ENCODE data around the gene BOD1L1. TPM values are rescaled to one million over a fixed set of nuclear protein-coding genes. Genes with fewer than 3 reads are reported as not detected.

The BOD1L1 gene
- total and polyA plus RNA-seq, 2 experiments from 2014 or later, result 18.2 to 43.2 TPM

DNA sequence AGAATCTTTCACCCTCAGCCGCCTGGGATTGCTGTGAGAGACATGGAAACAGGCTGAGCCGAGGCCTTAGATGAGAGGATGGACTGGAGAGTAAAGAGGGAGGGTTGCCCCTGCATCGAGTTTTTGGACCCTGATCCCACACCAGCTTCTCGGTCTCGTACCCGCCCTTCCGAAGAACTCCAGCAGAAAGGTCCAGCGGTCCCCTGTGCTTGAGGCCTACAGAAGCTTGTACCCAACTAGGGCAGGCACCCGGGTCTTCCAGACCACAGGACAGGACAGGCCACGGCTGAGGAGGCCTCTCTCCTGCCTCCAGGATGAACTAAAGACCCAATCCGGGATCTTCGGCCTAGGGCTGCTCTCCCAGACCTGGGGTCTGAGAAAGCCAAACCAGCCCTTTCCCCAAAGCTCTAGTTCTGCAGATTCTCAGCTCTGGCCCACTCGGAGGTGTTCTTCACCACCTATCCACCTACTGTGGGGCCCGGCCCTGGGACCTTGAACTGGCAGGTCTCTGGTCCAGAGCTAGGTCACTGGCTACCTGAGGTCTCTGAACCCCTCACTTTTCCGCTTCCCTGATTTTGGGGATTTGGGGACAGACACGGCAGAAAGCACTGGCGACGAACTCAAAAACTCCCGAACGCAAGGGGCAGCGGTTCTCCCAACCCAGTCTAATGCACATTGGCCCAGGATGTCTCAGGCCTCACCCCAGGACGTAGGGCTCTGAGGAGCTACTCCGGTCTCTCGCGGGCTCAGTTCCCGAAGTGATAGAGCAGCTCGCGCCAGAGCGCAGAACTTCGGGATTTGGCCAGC lies 84.3 kb downstream of the BOD1L1 start:
- no peak overlapping the region for H3K27ac Mint-ChIP-seq
- peak overlapping the region; percentile 81 for H3K4me2 ChIP-seq
- H3K27me3 Mint-ChIP-seq (ENCODE audit: insufficient read depth, low read depth, poor library complexity), result peaks cover 84% of the 10 kb centered on the region

DNA sequence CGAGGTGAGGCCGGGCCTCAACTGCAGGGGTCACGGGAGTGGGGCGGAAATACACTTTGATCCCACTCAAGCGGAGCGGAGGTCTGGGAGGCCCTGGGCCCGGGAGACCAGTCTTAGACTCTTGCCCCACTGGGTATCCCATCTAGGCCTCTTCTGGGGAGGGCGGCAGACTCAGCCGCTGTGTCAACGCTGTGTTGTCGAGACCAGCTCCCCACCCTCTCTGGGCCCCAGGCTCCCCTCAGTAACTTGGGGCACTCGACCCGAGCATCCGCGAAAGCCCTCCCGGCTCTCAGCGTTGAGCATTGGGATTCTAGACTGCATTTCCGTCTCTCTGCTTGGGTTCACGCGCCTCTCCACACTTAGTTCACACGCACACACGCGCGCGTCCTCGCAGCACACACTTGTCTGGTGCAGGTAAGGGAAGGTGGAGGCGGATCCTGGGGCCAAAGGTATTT lies 84.9 kb downstream of the BOD1L1 start:
- no peaks in the 10 kb centered on the region for H3K9me2 ChIP-seq (ENCODE audit: insufficient read depth)
- H3K4me3 ChIP-seq, result peak overlapping the region; percentile 51
- peaks cover 98% of the 10 kb centered on the region for H3K27me3 ChIP-seq (ENCODE audit: insufficient read depth)
- H3K4me1 ChIP-seq (ENCODE audit: insufficient read depth), result peaks cover 73% of the 10 kb centered on the region
- no peak overlapping the region for H2AFZ ChIP-seq
- peaks cover 10% of the 10 kb centered on the region; the same call in 2 of the 3 replicates for H3K9me3 Mint-ChIP-seq
- DNase-seq (ENCODE audit: low spot score) (no peak), ATAC-seq (no peak)
- peaks cover 44% of the 10 kb centered on the region for H3F3A ChIP-seq (replicated peaks; ENCODE audit: low read depth)
- peak overlapping the region; percentile 81 for H3K4me2 ChIP-seq
- peaks cover 87% of the 10 kb centered on the region for H3K27me3 Mint-ChIP-seq (ENCODE audit: insufficient read depth, low read depth, poor library complexity)
- no peaks in the 10 kb centered on the region for H3K79me2 ChIP-seq (replicated peaks; ENCODE audit: insufficient read depth)
- no peak overlapping the region for H3K27ac Mint-ChIP-seq
- no peak overlapping the region for H3K27ac ChIP-seq (ENCODE audit: low read depth)
- peaks cover 37% of the 10 kb centered on the region for H3K4me1 Mint-ChIP-seq
- H4K20me1 ChIP-seq (replicated peaks; ENCODE audit: insufficient read depth), result peaks cover 19% of the 10 kb centered on the region
- peak; percentile 65 for TF ChIP-seq EZH2 (IDR thresholded peaks at IDR 0.05; ENCODE audit: low read depth, unreplicated experiment)
- TF ChIP-seq ZNF331 (CRISPR knock-in tag; IDR thresholded peaks at IDR 0.05; ENCODE audit: low read depth), result no peak
- no peak for TF ChIP-seq EZH2phosphoT487 (IDR thresholded peaks at IDR 0.05; ENCODE audit: unreplicated experiment)
- TF ChIP-seq, protein P1, sequence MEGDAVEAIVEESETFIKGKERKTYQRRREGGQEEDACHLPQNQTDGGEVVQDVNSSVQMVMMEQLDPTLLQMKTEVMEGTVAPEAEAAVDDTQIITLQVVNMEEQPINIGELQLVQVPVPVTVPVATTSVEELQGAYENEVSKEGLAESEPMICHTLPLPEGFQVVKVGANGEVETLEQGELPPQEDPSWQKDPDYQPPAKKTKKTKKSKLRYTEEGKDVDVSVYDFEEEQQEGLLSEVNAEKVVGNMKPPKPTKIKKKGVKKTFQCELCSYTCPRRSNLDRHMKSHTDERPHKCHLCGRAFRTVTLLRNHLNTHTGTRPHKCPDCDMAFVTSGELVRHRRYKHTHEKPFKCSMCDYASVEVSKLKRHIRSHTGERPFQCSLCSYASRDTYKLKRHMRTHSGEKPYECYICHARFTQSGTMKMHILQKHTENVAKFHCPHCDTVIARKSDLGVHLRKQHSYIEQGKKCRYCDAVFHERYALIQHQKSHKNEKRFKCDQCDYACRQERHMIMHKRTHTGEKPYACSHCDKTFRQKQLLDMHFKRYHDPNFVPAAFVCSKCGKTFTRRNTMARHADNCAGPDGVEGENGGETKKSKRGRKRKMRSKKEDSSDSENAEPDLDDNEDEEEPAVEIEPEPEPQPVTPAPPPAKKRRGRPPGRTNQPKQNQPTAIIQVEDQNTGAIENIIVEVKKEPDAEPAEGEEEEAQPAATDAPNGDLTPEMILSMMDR (conservative IDR thresholded peaks at IDR 0.05; ENCODE audit: low read depth in 2 of 2), result no peak
- peak overlapping the region; percentile 87 for H3K4me3 Mint-ChIP-seq
- no peaks in the 10 kb centered on the region for H3K36me3 ChIP-seq (ENCODE audit: insufficient read depth)
- H3K36me3 Mint-ChIP-seq (ENCODE audit: low read depth), result peaks cover 9% of the 10 kb centered on the region; the same call in 1 of the 3 replicates

More for the DNA sequence above, 84.3 kb downstream of the BOD1L1 start:
- Histone ChIP-seq H3K79me2 (replicated peaks; ENCODE audit: insufficient read depth) (no peaks in the 10 kb centered on the region), H4K20me1 (replicated peaks; ENCODE audit: insufficient read depth) (peaks cover 18% of the 10 kb centered on the region), H3K27ac (ENCODE audit: low read depth) (no peak overlapping the region), H3K36me3 (ENCODE audit: insufficient read depth) (no peaks in the 10 kb centered on the region), H3K27me3 (ENCODE audit: insufficient read depth) (peaks cover 98% of the 10 kb centered on the region), H3K4me3 (peak overlapping the region; percentile 58), H3K4me1 (ENCODE audit: insufficient read depth) (peaks cover 68% of the 10 kb centered on the region), H3F3A (replicated peaks; ENCODE audit: low read depth) (peaks cover 38% of the 10 kb centered on the region), H2AFZ (peak overlapping the region; percentile 91), H3K9me2 (ENCODE audit: insufficient read depth) (no peaks in the 10 kb centered on the region)
- peak overlapping the region; percentile 87 for H3K4me3 Mint-ChIP-seq
- peaks cover 9% of the 10 kb centered on the region; the same call in 1 of the 3 replicates for H3K36me3 Mint-ChIP-seq (ENCODE audit: low read depth)
- peaks cover 36% of the 10 kb centered on the region for H3K4me1 Mint-ChIP-seq
- ATAC-seq, result peak; percentile 3
- H3K9me3 Mint-ChIP-seq, result peaks cover 10% of the 10 kb centered on the region; the same call in 2 of the 3 replicates
- TF ChIP-seq, protein P2, sequence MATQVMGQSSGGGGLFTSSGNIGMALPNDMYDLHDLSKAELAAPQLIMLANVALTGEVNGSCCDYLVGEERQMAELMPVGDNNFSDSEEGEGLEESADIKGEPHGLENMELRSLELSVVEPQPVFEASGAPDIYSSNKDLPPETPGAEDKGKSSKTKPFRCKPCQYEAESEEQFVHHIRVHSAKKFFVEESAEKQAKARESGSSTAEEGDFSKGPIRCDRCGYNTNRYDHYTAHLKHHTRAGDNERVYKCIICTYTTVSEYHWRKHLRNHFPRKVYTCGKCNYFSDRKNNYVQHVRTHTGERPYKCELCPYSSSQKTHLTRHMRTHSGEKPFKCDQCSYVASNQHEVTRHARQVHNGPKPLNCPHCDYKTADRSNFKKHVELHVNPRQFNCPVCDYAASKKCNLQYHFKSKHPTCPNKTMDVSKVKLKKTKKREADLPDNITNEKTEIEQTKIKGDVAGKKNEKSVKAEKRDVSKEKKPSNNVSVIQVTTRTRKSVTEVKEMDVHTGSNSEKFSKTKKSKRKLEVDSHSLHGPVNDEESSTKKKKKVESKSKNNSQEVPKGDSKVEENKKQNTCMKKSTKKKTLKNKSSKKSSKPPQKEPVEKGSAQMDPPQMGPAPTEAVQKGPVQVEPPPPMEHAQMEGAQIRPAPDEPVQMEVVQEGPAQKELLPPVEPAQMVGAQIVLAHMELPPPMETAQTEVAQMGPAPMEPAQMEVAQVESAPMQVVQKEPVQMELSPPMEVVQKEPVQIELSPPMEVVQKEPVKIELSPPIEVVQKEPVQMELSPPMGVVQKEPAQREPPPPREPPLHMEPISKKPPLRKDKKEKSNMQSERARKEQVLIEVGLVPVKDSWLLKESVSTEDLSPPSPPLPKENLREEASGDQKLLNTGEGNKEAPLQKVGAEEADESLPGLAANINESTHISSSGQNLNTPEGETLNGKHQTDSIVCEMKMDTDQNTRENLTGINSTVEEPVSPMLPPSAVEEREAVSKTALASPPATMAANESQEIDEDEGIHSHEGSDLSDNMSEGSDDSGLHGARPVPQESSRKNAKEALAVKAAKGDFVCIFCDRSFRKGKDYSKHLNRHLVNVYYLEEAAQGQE (IDR thresholded peaks at IDR 0.05; ENCODE audit: unreplicated experiment), result no peak
- peak; percentile 95 for TF ChIP-seq EZH2 (IDR thresholded peaks at IDR 0.05; ENCODE audit: low read depth, unreplicated experiment)
- peak; percentile 6 for TF ChIP-seq EZH2phosphoT487 (IDR thresholded peaks at IDR 0.05; ENCODE audit: unreplicated experiment)
- no peak for TF ChIP-seq STAT1 (IDR thresholded peaks at IDR 0.05; ENCODE audit: unreplicated experiment)
- peak; percentile 60 for DNase-seq (ENCODE audit: low spot score)
